Anterior cingulate cortex (tissue), 58 donors: ENCODE measurements around the gene NFAT5.

ENCODE experiments used
- DNase-seq, 58 donors: peaks; one replicate each; lab custom pipeline; 2025; lab: John Stamatoyannopoulos, UW

Gene NFAT5

GRCh38 chr16:69701452-69701851, 135.7 kb downstream of the NFAT5 start:
- no peak for DNase-seq

GRCh38 chr16:69701866-69702265, 136.1 kb downstream of the NFAT5 start:
- no peak for DNase-seq

- DNase-seq = no peak
Measured at GRCh38 chr16:69703638-69704037, 137.9 kb downstream of the NFAT5 start.

DNA sequence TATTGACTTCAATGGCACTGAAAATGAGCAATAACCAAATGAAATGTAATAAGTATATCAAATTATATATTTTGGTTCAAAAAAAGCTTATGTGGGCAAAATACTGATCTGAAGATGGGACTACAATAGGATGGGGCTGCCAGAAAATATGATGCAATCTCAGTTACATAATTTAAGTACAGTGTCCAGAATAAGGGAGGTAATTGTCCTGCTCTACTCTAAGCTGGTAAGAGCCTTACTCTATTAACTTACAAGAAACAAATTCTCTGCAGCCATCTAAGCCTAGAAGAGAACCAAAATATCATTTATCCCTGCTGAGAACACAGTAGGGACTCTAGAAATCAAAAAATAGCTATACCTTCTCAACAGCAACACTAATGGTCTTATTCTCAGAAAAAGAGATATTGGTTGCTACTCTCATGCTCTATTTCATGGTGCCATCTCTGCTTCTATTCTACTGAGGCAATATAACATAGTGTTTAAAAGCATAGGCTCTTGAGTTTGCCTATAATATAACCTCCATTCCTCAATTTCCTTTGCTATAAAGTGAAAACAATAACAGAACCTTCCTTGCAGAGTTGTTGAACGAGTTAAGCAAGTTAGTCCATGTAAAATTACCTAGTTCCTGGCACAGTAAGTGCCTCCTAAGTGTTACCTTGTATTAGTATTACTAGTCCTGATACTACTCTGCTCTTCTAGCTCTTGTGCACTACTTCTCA, 140.6 kb downstream of the NFAT5 start:
- no peak for DNase-seq

DNA sequence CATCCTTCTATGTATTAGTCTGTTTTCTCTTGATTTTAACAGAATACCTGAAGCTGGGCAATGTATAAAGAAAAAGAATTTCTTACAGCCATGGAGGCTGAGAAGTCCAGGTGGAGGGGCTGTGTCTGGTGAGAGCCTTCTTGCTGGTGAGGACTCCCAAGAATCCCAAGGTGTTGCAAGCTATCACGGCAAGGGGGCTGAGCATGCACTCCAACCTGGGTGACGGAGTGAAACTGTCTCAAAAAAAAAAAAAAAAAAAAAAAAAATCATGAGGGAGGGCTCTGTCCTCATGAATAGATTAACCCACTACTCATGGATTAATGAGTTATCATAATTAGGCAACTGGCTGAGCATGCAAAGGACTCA, 141.2 kb downstream of the NFAT5 start:
- no peak for DNase-seq

- DNase-seq = no peak
Measured at GRCh38 chr16:69707920-69708683, 142.3 kb downstream of the NFAT5 start.

DNA sequence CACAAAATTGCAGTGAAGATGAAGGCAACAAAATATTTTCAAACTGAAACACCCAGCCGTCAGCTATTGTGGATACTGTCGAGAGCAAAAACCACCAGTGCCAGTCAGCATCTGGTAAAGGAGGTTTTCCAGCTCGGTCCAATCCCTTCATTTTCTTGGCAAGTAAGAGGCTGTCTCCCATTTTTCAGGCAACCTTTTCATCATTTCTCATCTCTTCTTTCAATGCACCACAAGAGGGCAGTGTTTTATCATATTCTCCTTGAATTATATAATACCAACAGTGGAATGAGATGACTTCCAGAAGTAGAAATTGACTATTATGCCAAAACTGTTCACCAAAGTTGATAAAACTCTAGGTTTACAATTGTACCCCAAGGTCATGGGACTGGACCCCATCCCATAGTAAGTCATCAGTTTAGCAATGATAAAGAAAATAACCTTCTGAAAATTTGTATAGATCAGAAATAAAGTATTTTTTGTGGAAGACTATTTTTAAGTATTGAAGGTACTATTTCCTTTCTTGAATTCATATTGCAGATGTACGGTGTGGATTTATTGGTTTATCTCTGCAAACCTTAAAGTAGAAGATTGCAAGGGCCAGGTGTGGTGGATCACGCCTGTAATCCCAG, 143.8 kb downstream of the NFAT5 start:
- peak in 3 of 58 donors; percentile 7 to 70 (median 59) for DNase-seq

GRCh38 chr16:69711115-69711740, 145.5 kb downstream of the NFAT5 start:
- DNase-seq = peak in 1 of 58 donors; percentile 9

DNA sequence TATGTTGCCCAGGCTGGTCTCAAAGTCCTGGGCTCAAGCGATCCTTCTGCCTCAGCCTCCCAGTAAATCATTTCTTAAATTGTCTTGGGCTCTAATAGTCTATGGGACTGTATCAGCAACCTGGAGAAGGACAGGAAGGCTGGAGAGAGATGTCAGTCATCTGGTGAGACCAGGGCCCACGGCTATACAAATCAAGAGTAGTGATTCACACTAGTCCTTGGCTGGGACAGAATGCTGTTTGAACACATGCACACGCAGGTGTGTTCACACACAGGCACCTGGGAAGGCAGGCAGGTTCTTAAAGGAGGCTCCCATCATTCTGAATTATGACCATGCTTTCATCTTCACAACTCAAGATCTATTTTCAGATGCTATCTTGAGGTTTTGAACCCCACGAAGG, 146.5 kb downstream of the NFAT5 start:
- no peak for DNase-seq

DNA sequence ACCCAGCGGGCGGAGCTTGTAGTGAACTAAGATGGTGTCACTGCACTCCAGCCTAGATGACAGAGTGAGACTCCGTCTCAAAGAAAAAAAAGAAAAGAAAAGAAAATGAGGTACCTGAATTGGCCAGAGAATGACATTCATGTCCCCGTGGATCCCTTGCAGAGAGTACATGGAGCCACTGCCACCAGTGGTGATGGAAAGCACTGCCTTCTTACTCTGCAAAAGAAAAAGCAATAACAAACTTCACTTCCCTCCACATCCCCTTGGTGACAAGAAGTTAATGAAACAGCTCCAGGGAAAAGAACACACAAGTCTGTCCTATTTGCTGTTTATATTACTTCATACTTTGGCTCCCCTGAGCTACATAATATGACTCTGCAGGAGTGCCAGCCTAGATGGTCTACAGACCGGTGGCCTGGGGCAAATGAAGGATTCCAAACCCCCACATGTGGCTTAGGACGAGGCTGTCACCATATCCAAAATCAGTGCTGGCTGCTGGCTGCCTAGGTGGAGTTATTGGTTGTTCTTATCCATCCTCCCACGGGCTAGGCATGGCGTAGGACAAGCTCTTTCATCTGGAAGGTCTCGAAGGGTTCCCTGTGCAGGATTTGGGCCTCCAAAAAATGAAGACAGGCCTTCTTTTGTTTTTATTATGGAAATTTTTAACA, 147.3 kb downstream of the NFAT5 start:
- DNase-seq = no peak

DNA sequence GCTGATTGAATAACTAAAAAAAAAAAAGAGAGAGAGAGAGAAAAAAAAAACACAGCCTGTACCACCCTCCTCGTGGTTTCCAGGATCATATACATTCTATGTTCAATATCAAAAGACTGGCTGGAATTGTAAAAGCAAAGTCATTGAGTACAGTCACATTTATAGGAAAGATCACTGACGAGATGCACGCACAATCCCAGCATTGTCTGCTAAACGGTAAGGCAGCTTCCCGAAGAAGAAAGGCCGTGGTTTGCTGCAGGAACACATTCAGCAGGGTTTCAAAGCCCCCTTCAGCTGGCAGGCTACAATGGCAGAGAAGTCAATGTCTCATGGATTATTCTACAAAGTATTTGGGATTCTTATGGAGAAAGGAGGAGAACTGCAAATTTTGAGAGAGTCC, 151.3 kb downstream of the NFAT5 start:
- peak in 3 of 58 donors; percentile 6 to 14 (median 10) for DNase-seq

- no peak for DNase-seq
Measured at GRCh38 chr16:69718111-69718764, 152.5 kb downstream of the NFAT5 start.

DNA sequence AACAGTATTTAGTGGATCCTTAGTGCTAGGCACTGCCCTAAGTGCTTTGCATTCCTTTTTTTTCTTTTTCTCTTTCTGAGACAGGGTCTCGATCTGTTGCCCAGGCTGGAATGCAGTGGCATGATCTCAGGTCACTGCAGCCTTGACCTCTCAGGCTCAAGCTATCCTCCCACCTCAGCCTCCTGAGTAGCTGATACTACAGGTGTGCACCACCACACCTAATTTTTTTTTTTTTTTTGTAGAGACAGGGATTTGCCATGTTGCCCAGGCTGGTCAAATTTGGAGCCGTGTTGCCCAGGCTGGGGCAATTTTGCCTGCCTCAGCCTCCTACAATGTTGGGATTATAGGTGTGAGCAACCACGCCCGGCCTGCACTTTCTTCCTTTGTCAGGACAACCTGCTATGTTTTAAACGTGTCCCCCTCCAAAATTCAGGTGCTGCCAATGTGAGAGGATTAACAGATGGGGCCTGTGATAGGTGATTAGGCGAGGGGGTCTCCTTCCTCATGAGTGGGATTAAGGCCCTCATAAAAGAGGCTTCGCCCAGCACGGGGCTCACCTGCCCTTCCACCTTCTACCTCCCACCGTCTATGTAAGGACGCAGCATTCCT, 155.2 kb downstream of the NFAT5 start:
- DNase-seq = no peak

- DNase-seq = no peak
Measured at GRCh38 chr16:69721441-69721957, 155.7 kb downstream of the NFAT5 start.

GRCh38 chr16:69724414-69724873, 158.7 kb downstream of the NFAT5 start:
- DNase-seq = no peak

- peak in 1 of 58 donors; percentile 7 for DNase-seq
Measured at GRCh38 chr16:69724981-69725479, 159.3 kb downstream of the NFAT5 start.

GRCh38 chr16:69725480-69726312, 159.9 kb downstream of the NFAT5 start:
- no peak for DNase-seq
